Measurements from ENCODE around the gene SERINC5.
"Not testable (repeated sequence)": the region's sequence is repeated elsewhere in the genome, so short reads cannot be mapped to it uniquely, and the experiment has no call there.

The SERINC5 gene

DNA sequence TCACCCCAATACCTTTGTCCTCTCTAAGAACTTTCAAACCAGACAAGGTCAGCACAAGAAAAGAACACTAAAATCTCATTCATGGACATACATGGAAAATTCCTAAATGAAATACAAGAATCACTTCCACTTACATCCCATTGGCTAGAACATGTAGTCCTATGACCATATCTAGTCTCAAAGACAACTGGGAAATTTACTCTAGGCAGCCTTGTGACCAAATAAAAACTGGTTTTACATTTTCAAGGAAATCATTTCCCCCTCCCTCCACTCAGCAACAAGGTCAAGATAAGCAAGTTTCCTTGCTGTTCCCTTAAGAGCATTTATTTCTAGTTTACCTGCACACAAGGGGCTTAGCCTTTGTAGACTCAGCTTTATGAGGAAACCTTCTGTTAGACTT is 20.3 kb upstream of the SERINC5 start:
- TF ChIP-seq, protein P1, sequence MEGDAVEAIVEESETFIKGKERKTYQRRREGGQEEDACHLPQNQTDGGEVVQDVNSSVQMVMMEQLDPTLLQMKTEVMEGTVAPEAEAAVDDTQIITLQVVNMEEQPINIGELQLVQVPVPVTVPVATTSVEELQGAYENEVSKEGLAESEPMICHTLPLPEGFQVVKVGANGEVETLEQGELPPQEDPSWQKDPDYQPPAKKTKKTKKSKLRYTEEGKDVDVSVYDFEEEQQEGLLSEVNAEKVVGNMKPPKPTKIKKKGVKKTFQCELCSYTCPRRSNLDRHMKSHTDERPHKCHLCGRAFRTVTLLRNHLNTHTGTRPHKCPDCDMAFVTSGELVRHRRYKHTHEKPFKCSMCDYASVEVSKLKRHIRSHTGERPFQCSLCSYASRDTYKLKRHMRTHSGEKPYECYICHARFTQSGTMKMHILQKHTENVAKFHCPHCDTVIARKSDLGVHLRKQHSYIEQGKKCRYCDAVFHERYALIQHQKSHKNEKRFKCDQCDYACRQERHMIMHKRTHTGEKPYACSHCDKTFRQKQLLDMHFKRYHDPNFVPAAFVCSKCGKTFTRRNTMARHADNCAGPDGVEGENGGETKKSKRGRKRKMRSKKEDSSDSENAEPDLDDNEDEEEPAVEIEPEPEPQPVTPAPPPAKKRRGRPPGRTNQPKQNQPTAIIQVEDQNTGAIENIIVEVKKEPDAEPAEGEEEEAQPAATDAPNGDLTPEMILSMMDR (IDR thresholded peaks at IDR 0.05; ENCODE audit: borderline replicate concordance, control extremely low read depth, extremely low read depth, insufficient read depth, missing control alignments): no peak
- in situ Hi-C loops (cut with MboI; ENCODE audit: low sequenced_read_pairs, unreplicated experiment): no loop called here
- no peak for DNase-seq (ENCODE audit: low spot score)

DNA sequence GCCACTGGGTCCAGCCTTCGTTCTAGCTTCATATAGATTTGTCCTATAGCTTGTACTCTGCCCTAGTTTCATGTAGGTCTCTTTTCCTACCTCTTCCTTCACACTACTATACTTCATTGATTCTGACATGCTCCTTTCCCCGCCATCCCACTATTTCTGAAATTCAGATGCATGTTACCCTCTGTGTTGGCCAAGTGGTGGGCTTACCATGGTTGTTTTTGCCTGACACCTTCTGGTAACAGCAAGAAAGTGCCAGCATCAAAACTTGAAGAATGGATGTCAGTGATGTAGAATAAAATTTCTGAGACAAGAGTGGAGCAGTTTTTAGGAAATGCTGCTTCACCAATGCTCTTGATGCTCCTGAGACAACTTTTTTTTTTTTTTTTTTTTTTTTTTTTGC is 19.5 kb upstream of the SERINC5 start:
- in situ Hi-C loops (cut with MboI; ENCODE audit: low sequenced_read_pairs, unreplicated experiment): no loop called here
- no peak for DNase-seq (ENCODE audit: low spot score)
- TF ChIP-seq, protein P1 (IDR thresholded peaks at IDR 0.05; ENCODE audit: borderline replicate concordance, control extremely low read depth, extremely low read depth, insufficient read depth, missing control alignments): peak; percentile 29

DNA sequence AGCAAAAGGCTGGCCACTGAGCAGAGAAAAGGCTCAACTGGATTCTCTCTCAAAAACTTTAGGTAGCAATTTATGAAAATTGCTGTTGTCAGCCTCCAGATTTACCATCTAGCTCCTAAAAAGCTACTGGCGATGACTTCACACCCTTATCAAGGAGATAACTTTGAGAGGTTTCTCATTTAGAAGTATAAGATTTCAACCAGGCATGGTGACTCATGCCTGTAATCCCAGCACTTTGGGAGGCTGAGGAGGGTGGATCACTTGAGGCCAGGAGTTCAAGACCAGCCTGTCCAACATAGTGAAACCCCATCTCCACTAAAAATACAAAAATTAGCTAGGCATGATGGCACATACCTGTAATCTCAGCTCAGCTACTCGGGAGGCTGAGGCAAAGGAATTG is 14.7 kb upstream of the SERINC5 start:
- DNase-seq (ENCODE audit: low spot score); in situ Hi-C loops (cut with MboI; ENCODE audit: low sequenced_read_pairs, unreplicated experiment): not testable (repeated sequence)

DNA sequence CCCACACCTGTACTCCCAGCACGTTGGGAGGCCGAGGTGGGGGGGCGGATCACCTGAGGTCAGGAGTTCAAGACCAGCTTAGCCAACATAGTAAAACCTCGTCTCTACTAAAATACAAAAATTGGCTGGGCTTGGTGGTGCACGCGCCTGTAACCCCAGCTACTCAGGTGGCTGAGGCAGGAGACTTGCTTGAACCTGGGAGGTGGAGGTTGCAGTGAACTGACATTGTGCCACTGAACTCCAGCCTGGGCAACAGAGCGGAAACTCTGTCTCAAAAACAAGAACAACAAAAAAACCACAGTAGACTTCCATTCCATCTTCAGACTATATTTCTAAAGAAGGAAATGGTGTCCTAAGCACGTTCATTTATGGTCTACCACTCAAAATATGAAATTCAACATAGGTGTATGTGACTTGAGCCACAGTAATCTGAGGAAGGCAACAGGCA is 14.2 kb upstream of the SERINC5 start:
- in situ Hi-C loops (cut with MboI; ENCODE audit: low sequenced_read_pairs, unreplicated experiment): no loop called here

DNA sequence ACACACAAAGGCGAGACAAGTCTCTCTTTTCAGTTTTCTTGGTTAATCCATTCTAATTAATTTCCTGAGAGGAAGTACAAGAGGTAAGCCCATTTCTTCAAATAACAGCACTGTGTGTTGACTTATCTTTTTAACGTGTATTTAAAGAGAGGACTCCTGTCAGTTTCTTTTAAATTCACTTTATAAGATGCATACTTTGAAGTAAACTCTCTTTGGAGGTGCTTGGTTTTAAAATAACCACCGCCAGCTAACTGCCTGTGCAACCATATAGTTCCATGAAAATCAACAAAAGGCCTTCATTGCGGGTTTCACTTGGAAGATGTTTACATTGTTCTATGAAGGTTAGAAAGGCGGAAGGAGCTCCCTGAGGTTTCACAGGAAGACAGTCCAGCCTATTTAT is 13.1 kb upstream of the SERINC5 start:
- DNase-seq (ENCODE audit: low spot score): no peak
- in situ Hi-C loops (cut with MboI; ENCODE audit: low sequenced_read_pairs, unreplicated experiment): no loop called here
- TF ChIP-seq, protein P1 (IDR thresholded peaks at IDR 0.05; ENCODE audit: borderline replicate concordance, control extremely low read depth, extremely low read depth, insufficient read depth, missing control alignments): no peak

More for the DNA sequence above, 14.2 kb upstream of the SERINC5 start:
- DNase-seq (ENCODE audit: low spot score): no peak
- TF ChIP-seq, protein P1 (IDR thresholded peaks at IDR 0.05; ENCODE audit: borderline replicate concordance, control extremely low read depth, extremely low read depth, insufficient read depth, missing control alignments): no peak

DNA sequence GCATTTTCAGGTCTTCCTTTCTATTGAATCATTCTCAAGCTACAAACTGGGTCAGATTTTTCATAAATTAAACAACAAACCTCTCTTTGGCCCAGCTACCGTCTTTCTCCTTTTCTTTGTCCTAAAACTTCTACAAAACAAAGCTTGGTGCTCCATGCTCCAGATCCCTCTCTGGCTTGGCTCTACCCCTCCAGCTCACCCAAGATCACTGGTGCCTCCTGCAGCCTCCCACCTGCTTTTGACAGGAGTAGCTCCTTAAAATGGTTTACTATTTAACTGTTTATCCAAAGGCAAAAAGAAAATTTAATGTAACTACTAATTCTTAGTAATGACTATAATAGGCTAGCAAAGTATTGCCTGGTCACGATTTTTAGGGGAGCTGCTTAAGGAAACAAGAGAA is 10.7 kb upstream of the SERINC5 start:
- in situ Hi-C loops (cut with MboI; ENCODE audit: low sequenced_read_pairs, unreplicated experiment): no loop called here
- TF ChIP-seq, protein P1 (IDR thresholded peaks at IDR 0.05; ENCODE audit: borderline replicate concordance, control extremely low read depth, extremely low read depth, insufficient read depth, missing control alignments): no peak
- DNase-seq (ENCODE audit: low spot score): no peak

DNA sequence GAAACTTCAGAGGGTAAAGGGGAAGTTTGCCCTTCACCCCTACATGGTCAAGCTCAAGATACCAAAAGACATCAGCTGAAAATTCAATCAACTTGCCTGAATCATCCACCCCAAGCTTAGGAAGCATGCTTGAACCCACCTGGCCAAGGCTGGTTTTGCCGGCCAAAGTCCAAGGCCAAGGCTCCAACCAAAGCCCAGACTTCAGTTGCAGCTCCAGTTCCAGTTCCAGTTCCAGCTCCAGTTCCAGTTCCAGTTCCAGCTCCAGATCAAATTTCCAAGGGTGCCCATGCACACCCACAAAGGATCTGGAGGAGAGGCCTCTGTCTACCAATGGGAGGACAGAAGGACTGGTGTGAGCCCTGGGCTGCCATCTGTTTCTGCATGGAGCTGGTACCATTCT is 4.6 kb upstream of the SERINC5 start:
- no peak for DNase-seq (ENCODE audit: low spot score)
- in situ Hi-C loops (cut with MboI; ENCODE audit: low sequenced_read_pairs, unreplicated experiment): no loop called here
- TF ChIP-seq, protein P1 (IDR thresholded peaks at IDR 0.05; ENCODE audit: borderline replicate concordance, control extremely low read depth, extremely low read depth, insufficient read depth, missing control alignments): no peak

All from GM13976 (cell line).